NCI-H2029 treated with DMSO at 0.1 percent for 48 hours (cell line): ENCODE data around the gene PDE3A.
"Not testable (repeated sequence)": the region's sequence is repeated elsewhere in the genome, so short reads cannot be mapped to it uniquely, and the experiment has no call there.

ENCODE experiments used
- DNase-seq: peaks from one replicate; lab custom pipeline; 2025; lab: John Stamatoyannopoulos, UW

The PDE3A gene

GRCh38 chr12:20374795-20375194, 6.5 kb downstream of the PDE3A start:
- no peak for DNase-seq

GRCh38 chr12:20375560-20375959, 7.2 kb downstream of the PDE3A start:
- DNase-seq, result no peak

- DNase-seq, result no peak
These were observed 8.6 kb downstream of the PDE3A start for GRCh38 chr12:20376984-20377383.

- no peak for DNase-seq
These were observed 9.4 kb downstream of the PDE3A start for GRCh38 chr12:20377750-20378149.

GRCh38 chr12:20382117-20382516, 13.8 kb downstream of the PDE3A start:
- no peak for DNase-seq

- DNase-seq, result no peak
These were observed 15.3 kb downstream of the PDE3A start for GRCh38 chr12:20383612-20384011.

- DNase-seq, result not testable (repeated sequence)
These were observed 16.5 kb downstream of the PDE3A start for GRCh38 chr12:20384836-20385235.

- DNase-seq, result no peak
These were observed 22.5 kb downstream of the PDE3A start for GRCh38 chr12:20390846-20391245.

- DNase-seq, result no peak
These were observed 24.0 kb downstream of the PDE3A start for GRCh38 chr12:20392339-20392738.

GRCh38 chr12:20393707-20394106, 25.4 kb downstream of the PDE3A start:
- DNase-seq, result no peak

GRCh38 chr12:20395791-20396550, 27.6 kb downstream of the PDE3A start:
- no peak for DNase-seq

- no peak for DNase-seq
These were observed 30.3 kb downstream of the PDE3A start for GRCh38 chr12:20398686-20399085.

GRCh38 chr12:20400003-20400402, 31.7 kb downstream of the PDE3A start:
- no peak for DNase-seq

GRCh38 chr12:20403230-20403629, 34.9 kb downstream of the PDE3A start:
- no peak for DNase-seq

- no peak for DNase-seq
These were observed 36.4 kb downstream of the PDE3A start for GRCh38 chr12:20404576-20405346.

GRCh38 chr12:20409607-20410377, 41.5 kb downstream of the PDE3A start:
- no peak for DNase-seq

GRCh38 chr12:20410734-20411133, 42.4 kb downstream of the PDE3A start:
- no peak for DNase-seq

GRCh38 chr12:20411345-20411744, 43.0 kb downstream of the PDE3A start:
- no peak for DNase-seq

GRCh38 chr12:20415028-20415427, 46.7 kb downstream of the PDE3A start:
- DNase-seq, result no peak

GRCh38 chr12:20415641-20416040, 47.3 kb downstream of the PDE3A start:
- no peak for DNase-seq

GRCh38 chr12:20420557-20420956, 52.2 kb downstream of the PDE3A start:
- no peak for DNase-seq

- DNase-seq, result no peak
These were observed 53.1 kb downstream of the PDE3A start for GRCh38 chr12:20421421-20421820.

- no peak for DNase-seq
These were observed 55.2 kb downstream of the PDE3A start for GRCh38 chr12:20423557-20423956.
